KMS-11 (cell line): ENCODE measurements around the gene CPB2.

Experiments used
- H2AFZ ChIP-seq: fragments of 200-600 bp; sonication (generic); 2 replicates; pipeline ENCODE4 v1.6.1; 2016; ENCODE audit warnings: antibody characterized with exemption, mixed run types, low read depth
- H3K27ac ChIP-seq: fragments of 200-600 bp; sonication (generic); 2 replicates; pipeline ENCODE4 v1.6.1; 2016; ENCODE audit warnings: mild to moderate bottlenecking, mixed run types
- H3K27me3 ChIP-seq: fragments of 200-600 bp; sonication (generic); 2 replicates; pipeline ENCODE4 v1.6.1; 2017; ENCODE audit warnings: mild to moderate bottlenecking, low read depth, mixed run types, moderate library complexity; ENCODE audit not compliant: insufficient read depth
- H3K36me3 ChIP-seq: fragments of 200-600 bp; sonication (generic); 2 replicates; pipeline ENCODE4 v1.6.1; 2017; ENCODE audit warnings: mild to moderate bottlenecking, mixed run types; ENCODE audit not compliant: insufficient read depth
- H3K4me1 ChIP-seq: fragments of 200-600 bp; sonication (generic); 2 replicates; pipeline ENCODE4 v1.6.1; 2016; ENCODE audit warnings: mild to moderate bottlenecking, low read depth, mixed run types; ENCODE audit not compliant: poor library complexity, severe bottlenecking
- H3K4me2 ChIP-seq: fragments of 200-600 bp; sonication (generic); 2 replicates; pipeline ENCODE4 v1.7.0; 2016; ENCODE audit warnings: mild to moderate bottlenecking, mixed run types
- H3K4me3 ChIP-seq: fragments of 200-600 bp; sonication (generic); IDR thresholded peaks from 2 replicates; pipeline ENCODE4 v1.6.1; 2017; ENCODE audit warnings: low read depth, low read length, mixed read lengths; ENCODE audit not compliant: insufficient read depth
- H3K79me2 ChIP-seq: fragments of 200-600 bp; sonication (generic); 2 replicates; pipeline ENCODE4 v1.6.1; 2016; ENCODE audit warnings: low read depth, mixed run types; ENCODE audit not compliant: insufficient read depth
- H3K9ac ChIP-seq: fragments of 200-600 bp; sonication (generic); 2 replicates; pipeline ENCODE4 v1.6.1; 2016; ENCODE audit warnings: mild to moderate bottlenecking, mixed run types
- H4K20me1 ChIP-seq: fragments of 200-600 bp; sonication (generic); 2 replicates; pipeline ENCODE4 v1.6.1; 2016; ENCODE audit warnings: mild to moderate bottlenecking, mixed run types; ENCODE audit not compliant: insufficient read depth
- TF ChIP-seq, protein P1 (sequence below): fragments of 200-600 bp; sonication (generic); conservative IDR thresholded peaks from 2 replicates; pipeline ENCODE4 v1.6.1; 2017; ENCODE audit warnings: low read depth, mild to moderate bottlenecking, antibody characterized with exemption, low read length, moderate library complexity, mixed read lengths

The CPB2 gene

DNA sequence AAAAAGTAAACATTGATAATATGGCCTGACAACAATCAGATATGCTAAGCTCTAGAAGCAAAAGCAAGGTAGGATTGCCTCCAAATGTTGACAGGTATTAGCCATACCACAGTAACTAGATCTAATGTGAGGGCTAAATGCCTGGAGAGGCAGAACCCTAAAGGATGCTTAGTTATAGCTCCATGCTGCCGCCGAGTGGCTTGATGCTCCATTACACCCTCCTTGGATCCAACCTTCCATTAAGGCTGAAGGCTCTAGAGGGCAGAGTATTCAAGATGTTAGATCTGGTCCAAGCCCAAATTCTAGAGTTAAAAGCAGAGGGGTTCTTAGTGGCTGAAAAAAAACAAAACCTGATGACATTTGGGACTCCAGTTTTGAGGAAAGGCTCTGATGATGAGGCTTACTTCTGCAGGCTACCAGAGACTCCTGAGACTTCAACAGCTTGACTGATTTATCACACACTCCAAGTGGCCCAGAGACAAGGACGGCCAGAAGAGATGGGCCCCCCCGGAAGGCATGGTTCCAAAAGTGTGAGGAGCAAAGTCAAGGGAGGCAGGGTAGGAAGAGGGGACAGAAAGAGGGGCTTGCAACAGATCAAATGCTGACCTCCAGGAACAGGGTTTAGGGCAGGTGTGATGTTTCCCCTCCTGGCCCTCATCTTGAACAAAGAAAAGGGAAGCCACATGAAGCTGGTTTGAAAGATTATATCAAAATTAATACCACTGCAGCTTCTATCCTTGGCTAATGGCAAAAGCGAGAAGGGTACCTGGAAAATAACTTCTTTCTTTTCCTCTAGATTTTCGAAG lies 21.9 kb upstream of the CPB2 start:
- Histone ChIP-seq H3K27me3 (no peaks in the 10 kb centered on the region), H3K36me3 (no peaks in the 10 kb centered on the region), H3K4me1 (no peaks in the 10 kb centered on the region), H3K79me2 (no peaks in the 10 kb centered on the region), H3K4me3 (no peak overlapping the region), H4K20me1 (no peaks in the 10 kb centered on the region), H3K27ac (no peak overlapping the region), H3K9ac (no peak overlapping the region), H2AFZ (no peak overlapping the region), H3K4me2 (no peak overlapping the region)
- TF ChIP-seq, protein P1, sequence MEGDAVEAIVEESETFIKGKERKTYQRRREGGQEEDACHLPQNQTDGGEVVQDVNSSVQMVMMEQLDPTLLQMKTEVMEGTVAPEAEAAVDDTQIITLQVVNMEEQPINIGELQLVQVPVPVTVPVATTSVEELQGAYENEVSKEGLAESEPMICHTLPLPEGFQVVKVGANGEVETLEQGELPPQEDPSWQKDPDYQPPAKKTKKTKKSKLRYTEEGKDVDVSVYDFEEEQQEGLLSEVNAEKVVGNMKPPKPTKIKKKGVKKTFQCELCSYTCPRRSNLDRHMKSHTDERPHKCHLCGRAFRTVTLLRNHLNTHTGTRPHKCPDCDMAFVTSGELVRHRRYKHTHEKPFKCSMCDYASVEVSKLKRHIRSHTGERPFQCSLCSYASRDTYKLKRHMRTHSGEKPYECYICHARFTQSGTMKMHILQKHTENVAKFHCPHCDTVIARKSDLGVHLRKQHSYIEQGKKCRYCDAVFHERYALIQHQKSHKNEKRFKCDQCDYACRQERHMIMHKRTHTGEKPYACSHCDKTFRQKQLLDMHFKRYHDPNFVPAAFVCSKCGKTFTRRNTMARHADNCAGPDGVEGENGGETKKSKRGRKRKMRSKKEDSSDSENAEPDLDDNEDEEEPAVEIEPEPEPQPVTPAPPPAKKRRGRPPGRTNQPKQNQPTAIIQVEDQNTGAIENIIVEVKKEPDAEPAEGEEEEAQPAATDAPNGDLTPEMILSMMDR, result peak; percentile 81

DNA sequence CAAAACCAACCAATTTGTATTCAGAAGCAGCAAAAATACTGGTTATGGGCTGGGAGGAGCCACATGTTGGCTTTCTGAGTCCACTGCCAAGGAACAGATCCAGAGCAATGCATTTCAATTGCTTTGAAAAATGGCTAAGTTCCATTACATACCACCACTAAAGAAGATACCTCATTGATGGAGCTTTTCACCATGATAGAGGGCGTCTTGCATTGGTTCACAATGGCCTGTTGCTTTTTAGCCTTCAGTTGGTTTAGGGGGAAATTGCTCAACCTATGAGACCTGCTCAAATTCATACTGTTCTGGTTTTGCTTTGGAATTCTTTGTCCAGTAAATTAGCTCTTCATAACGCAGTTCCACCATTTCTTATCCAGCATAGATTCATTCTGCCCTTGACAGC lies 21.2 kb upstream of the CPB2 start:
- Histone ChIP-seq H3K36me3 (no peaks in the 10 kb centered on the region), H3K79me2 (no peaks in the 10 kb centered on the region), H3K4me2 (no peak overlapping the region), H2AFZ (no peak overlapping the region), H3K4me1 (no peaks in the 10 kb centered on the region), H4K20me1 (no peaks in the 10 kb centered on the region), H3K4me3 (no peak overlapping the region), H3K9ac (no peak overlapping the region), H3K27ac (no peak overlapping the region), H3K27me3 (no peaks in the 10 kb centered on the region)
- TF ChIP-seq, protein P1, result no peak

DNA sequence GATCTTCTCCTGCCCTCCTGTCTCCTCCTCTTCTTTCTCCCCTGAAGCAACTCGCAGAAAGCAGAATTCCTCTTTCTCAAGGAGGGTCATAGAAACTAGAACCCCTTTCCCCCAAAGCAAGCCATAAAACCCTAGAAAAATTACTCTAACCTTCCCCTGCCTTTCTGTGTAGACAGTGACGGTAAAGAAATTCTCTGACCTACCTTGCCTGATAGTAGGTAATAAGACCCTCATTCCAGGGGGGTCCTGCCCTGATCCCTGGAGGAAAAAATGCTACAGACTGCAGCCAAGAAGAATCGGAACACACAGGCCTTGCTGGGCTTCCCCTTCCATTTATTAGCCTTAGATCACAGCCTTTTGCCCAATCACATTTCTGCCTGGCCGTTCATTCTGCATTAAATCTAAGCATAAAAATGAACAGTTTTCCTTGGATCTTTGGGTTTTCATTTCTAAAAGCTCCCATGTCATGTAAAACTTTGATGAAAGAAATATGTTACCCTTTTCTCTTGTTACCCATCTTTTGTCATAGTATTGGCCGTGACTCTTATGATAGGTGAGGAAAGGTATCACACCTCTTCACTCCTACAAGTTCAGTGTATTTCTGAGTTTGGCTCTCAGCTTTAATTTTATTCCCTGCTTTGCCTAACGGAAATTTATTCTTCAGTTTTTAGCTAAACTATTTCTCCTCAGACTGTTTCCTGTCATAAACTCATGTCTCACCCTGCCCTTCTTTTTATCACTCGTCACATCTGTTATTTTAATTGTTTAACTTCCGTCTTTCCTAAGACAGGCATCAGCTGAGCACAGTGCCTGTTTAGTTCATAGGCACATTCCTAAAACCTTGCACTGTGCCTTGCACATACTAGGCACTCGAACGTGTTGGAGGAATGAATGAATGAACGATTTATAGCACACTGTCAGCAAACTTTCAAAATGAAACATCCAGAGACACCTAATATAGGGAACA lies 20.4 kb upstream of the CPB2 start:
- H3K79me2 ChIP-seq, result no peaks in the 10 kb centered on the region
- no peaks in the 10 kb centered on the region for H3K4me1 ChIP-seq
- H2AFZ ChIP-seq, result no peak overlapping the region
- no peaks in the 10 kb centered on the region for H3K36me3 ChIP-seq
- TF ChIP-seq, protein P1, result no peak
- H4K20me1 ChIP-seq, result no peaks in the 10 kb centered on the region
- H3K27me3 ChIP-seq, result no peaks in the 10 kb centered on the region
- H3K9ac ChIP-seq, result no peak overlapping the region
- no peak overlapping the region for H3K4me3 ChIP-seq
- H3K27ac ChIP-seq, result no peak overlapping the region
- no peak overlapping the region for H3K4me2 ChIP-seq

DNA sequence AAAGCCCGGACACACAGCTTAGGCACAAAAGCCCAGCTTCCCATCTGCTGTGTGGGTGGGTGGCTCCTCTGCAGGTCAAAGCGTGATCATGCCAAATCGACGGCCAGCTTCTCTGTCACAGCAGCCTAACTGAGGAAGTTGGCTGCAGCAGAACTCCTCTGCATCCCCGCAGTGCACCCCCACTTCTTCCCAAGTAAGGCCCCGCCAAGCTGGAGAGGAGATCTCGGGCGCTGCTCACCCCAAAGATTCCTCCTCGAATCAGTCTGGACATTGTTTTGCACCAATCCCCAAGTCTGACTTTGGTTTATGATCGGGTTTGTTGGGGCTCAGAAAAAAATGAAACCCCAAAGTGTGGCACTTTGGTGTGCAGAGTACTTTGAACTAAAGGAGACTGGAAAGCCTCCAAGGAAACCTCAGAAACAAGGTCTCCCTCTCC lies 19.7 kb upstream of the CPB2 start:
- H3K27ac ChIP-seq, result no peak overlapping the region
- no peak overlapping the region for H3K4me2 ChIP-seq
- no peak overlapping the region for H3K9ac ChIP-seq
- H3K36me3 ChIP-seq, result no peaks in the 10 kb centered on the region
- TF ChIP-seq, protein P1, result no peak
- no peaks in the 10 kb centered on the region for H3K27me3 ChIP-seq
- H3K4me1 ChIP-seq, result no peaks in the 10 kb centered on the region
- H3K4me3 ChIP-seq, result no peak overlapping the region
- H3K79me2 ChIP-seq, result no peaks in the 10 kb centered on the region
- no peaks in the 10 kb centered on the region for H4K20me1 ChIP-seq
- H2AFZ ChIP-seq, result no peak overlapping the region
